HL-60 (cell line): ENCODE results near the gene EPS15.

ENCODE experiments used
- DNase-seq, 2 experiments: peaks; one replicate each; pipeline ENCODE4 v3.0.0-alpha.2; 2010 to 2020; ENCODE audit warnings: low read depth in 1 of 2, low spot score in 1 of 2
- H3K27ac ChIP-seq: fragments of 250-450 bp; sonication (Bioruptor Pico); replicated peaks from 2 replicates; pipeline ENCODE4 v1.5.1; 2020; ENCODE audit warnings: mild to moderate bottlenecking, moderate library complexity
- H3K27me3 ChIP-seq: fragments of 250-450 bp; sonication (Bioruptor Pico); 2 replicates; pipeline ENCODE4 v1.5.1; 2021; ENCODE audit warnings: mild to moderate bottlenecking, moderate library complexity; ENCODE audit not compliant: insufficient read depth, poor library complexity, severe bottlenecking
- H3K4me3 ChIP-seq: replicated peaks from 2 replicates; pipeline ENCODE4 v1.5.1; 2011; ENCODE audit warnings: mild to moderate bottlenecking, control low read depth, low read length; ENCODE audit not compliant: insufficient read depth
- CTCF ChIP-seq: IDR thresholded peaks from one replicate; pipeline ENCODE4 v1.5.1; 2011; ENCODE audit warnings: low read length, control low read depth, inconsistent platforms; ENCODE audit not compliant: insufficient read depth
- GABPA ChIP-seq: IDR thresholded peaks from 2 replicates; pipeline ENCODE4 v1.6.1; 2012; ENCODE audit warnings: low read depth
- POLR2AphosphoS5 ChIP-seq: IDR thresholded peaks from 2 replicates; pipeline ENCODE4 v1.6.1; 2012; ENCODE audit warnings: low read depth
- REST ChIP-seq: IDR thresholded peaks from 2 replicates; pipeline ENCODE4 v1.6.1; 2012; ENCODE audit warnings: low read depth; ENCODE audit not compliant: insufficient replicate concordance
- SPI1 ChIP-seq: IDR thresholded peaks from 2 replicates; pipeline ENCODE4 v1.6.1; 2012; ENCODE audit warnings: low read depth, mild to moderate bottlenecking, borderline replicate concordance

The EPS15 gene

GRCh38 chr1:51320967-51321923, 197.8 kb downstream of the EPS15 start:
- TF ChIP-seq CTCF (no peak), REST (no peak), SPI1 (no peak), POLR2AphosphoS5 (no peak), GABPA (no peak)
- no peak for DNase-seq
- Histone ChIP-seq H3K27me3 (no peaks in the 10 kb centered on the region), H3K4me3 (no peak overlapping the region), H3K27ac (no peak overlapping the region)

GRCh38 chr1:51317798-51318197, 201.3 kb downstream of the EPS15 start:
- no peak overlapping the region for H3K27ac ChIP-seq
- DNase-seq: no peak
- TF ChIP-seq SPI1 (no peak), REST (no peak), CTCF (no peak), GABPA (no peak), POLR2AphosphoS5 (no peak)
- H3K27me3 ChIP-seq: no peaks in the 10 kb centered on the region
- no peak overlapping the region for H3K4me3 ChIP-seq

- no peak overlapping the region for H3K4me3 ChIP-seq
- H3K27ac ChIP-seq: no peak overlapping the region
- TF ChIP-seq REST (no peak), SPI1 (no peak), CTCF (no peak), POLR2AphosphoS5 (no peak), GABPA (no peak)
- DNase-seq: no peak
- no peaks in the 10 kb centered on the region for H3K27me3 ChIP-seq
Observed at GRCh38 chr1:51316846-51317120, 202.3 kb downstream of the EPS15 start.
